H1 (cell line): ENCODE results near the gene PPIH. TPM values are rescaled to one million over a fixed set of nuclear protein-coding genes. Genes with fewer than 3 reads are reported as not detected.

Source experiments
- CTCF ChIA-PET: fragments of 300-600 bp; sonication (Branson Sonifier 250); formaldehyde crosslinking; loops from one replicate; lab custom pipeline; 2021; ENCODE audit not compliant: partially characterized antibody; lab: Charles Lee
- POLR2A ChIA-PET: fragments of 300-600 bp; sonication (Branson Sonifier 250); formaldehyde crosslinking; loops from one replicate; lab custom pipeline; 2021; ENCODE audit warnings: inconsistent platforms; ENCODE audit not compliant: partially characterized antibody; lab: Charles Lee
- DNase-seq, 2 experiments: peaks; one replicate each; pipeline versions ENCODE4 v3.0.0 to v3.0.0-alpha.2; 2010 to 2022; ENCODE audit warnings: low spot score in 2 of 2, low read depth in 1 of 2, mixed read lengths in 1 of 2
- FAIRE-seq: peaks from 2 replicates; lab custom pipeline; 2011; peaks lifted over from hg19 to GRCh38; lab: Jason Lieb, UNC
- H2AFZ ChIP-seq: 2 replicates; pipeline ENCODE4 v1.8.1; 2012; ENCODE audit warnings: low read length, inconsistent platforms
- H2AK5ac ChIP-seq: 2 replicates; pipeline ENCODE4 v1.6.1; 2013; ENCODE audit warnings: low read depth, low read length
- H2BK120ac ChIP-seq: replicated peaks from 2 replicates; pipeline ENCODE3; 2013; ENCODE audit warnings: low read depth, low read length, inconsistent platforms
- H2BK12ac ChIP-seq: 2 replicates; pipeline ENCODE4 v1.6.1; 2013; ENCODE audit warnings: low read depth, low read length
- H2BK15ac ChIP-seq: 2 replicates; pipeline ENCODE4 v1.6.1; 2013; ENCODE audit warnings: low read length
- H2BK20ac ChIP-seq: 2 replicates; pipeline ENCODE4 v1.6.1; 2013; ENCODE audit warnings: low read length
- H2BK5ac ChIP-seq: 2 replicates; pipeline ENCODE4 v1.6.1; 2013; ENCODE audit warnings: low read depth, low read length
- H3K14ac ChIP-seq: 2 replicates; pipeline ENCODE4 v1.6.1; 2013; ENCODE audit warnings: inconsistent platforms; ENCODE audit not compliant: insufficient read length
- H3K18ac ChIP-seq: 2 replicates; pipeline ENCODE4 v1.6.1; 2013; ENCODE audit warnings: low read length; ENCODE audit errors: extremely low read depth
- H3K23ac ChIP-seq: 2 replicates; pipeline ENCODE4 v1.6.1; 2013; ENCODE audit warnings: inconsistent platforms; ENCODE audit not compliant: insufficient read length
- H3K23me2 ChIP-seq: 2 replicates; pipeline ENCODE4 v1.6.1; 2013; ENCODE audit warnings: low read depth, low read length
- H3K27ac ChIP-seq: 2 replicates; pipeline ENCODE4 v1.6.1; 2011; ENCODE audit warnings: low read depth, low read length, inconsistent platforms
- H3K27me3 ChIP-seq, 4 experiments: replicated peaks in 1 of 4; 1 replicate in 1 of 4; 2 replicates in 3 of 4; pipeline versions ENCODE4 v1.6.1 to v1.8.1; 2011 to 2013; ENCODE audit warnings: low read length in 3 of 4, mild to moderate bottlenecking in 3 of 4, inconsistent platforms in 2 of 4, mixed read lengths in 2 of 4, moderate library complexity in 1 of 4; ENCODE audit not compliant: control insufficient read depth in 3 of 4, insufficient read depth in 3 of 4; ENCODE audit errors: extremely low read depth in 1 of 4
- H3K36me3 ChIP-seq, 4 experiments: 2 replicates each; pipeline versions ENCODE4 v1.6.1 to v1.8.1; 2011 to 2013; ENCODE audit warnings: mild to moderate bottlenecking in 4 of 4, low read length in 3 of 4, moderate library complexity in 2 of 4, control low read depth in 1 of 4, inconsistent platforms in 1 of 4; ENCODE audit not compliant: insufficient read depth in 4 of 4, control insufficient read depth in 2 of 4
- H3K4ac ChIP-seq: replicated peaks from 2 replicates; pipeline ENCODE3; 2013; ENCODE audit warnings: low read length, low read depth, mixed read lengths, inconsistent platforms; ENCODE audit not compliant: insufficient read length
- H3K4me1 ChIP-seq, 4 experiments: replicated peaks in 1 of 4; 1 replicate in 1 of 4; 2 replicates in 3 of 4; pipeline versions ENCODE4 v1.6.1 to v1.8.1; 2011 to 2013; ENCODE audit warnings: low read length in 3 of 4, inconsistent platforms in 2 of 4, mixed read lengths in 1 of 4; ENCODE audit not compliant: insufficient read depth in 4 of 4, control insufficient read depth in 3 of 4
- H3K4me2 ChIP-seq, 2 experiments: 2 replicates each; pipeline versions ENCODE4 v1.6.1 to v1.8.1; 2011 to 2013; ENCODE audit warnings: low read depth in 2 of 2, low read length in 2 of 2, control low read depth in 1 of 2, inconsistent platforms in 1 of 2, mild to moderate bottlenecking in 1 of 2; ENCODE audit not compliant: insufficient read depth in 1 of 2
- H3K4me3 ChIP-seq, 4 experiments: fragments of 200-600, 300-600 bp in 1 of 4; sonication (generic), shearing (Covaris generic), sonication (Bioruptor Twin) in 1 of 4; 2 replicates each; pipeline versions ENCODE4 v1.5.1 to v1.8.1; 2011 to 2016; ENCODE audit warnings: low read length in 4 of 4, low read depth in 3 of 4, control low read depth in 2 of 4, inconsistent platforms in 2 of 4, mild to moderate bottlenecking in 2 of 4, mixed read lengths in 1 of 4, moderate library complexity in 1 of 4; ENCODE audit not compliant: insufficient read depth in 2 of 4; ENCODE audit errors: extremely low read depth in 1 of 4
- H3K56ac ChIP-seq: replicated peaks from 2 replicates; pipeline ENCODE3; 2013; ENCODE audit warnings: low read depth, mild to moderate bottlenecking, mixed read lengths, low read length, inconsistent platforms; ENCODE audit not compliant: insufficient read length
- H3K79me1 ChIP-seq: 2 replicates; pipeline ENCODE4 v1.6.1; 2013; ENCODE audit warnings: low read depth, low read length, control low read depth
- H3K79me2 ChIP-seq, 2 experiments: 2 replicates each; pipeline versions ENCODE4 v1.6.1 to v1.8.1; 2012 to 2013; ENCODE audit warnings: low read length in 2 of 2, mild to moderate bottlenecking in 2 of 2, inconsistent platforms in 1 of 2; ENCODE audit not compliant: insufficient read depth in 2 of 2, control insufficient read depth in 1 of 2
- H3K9ac ChIP-seq, 4 experiments: replicated peaks in 1 of 4; 1 replicate in 1 of 4; 2 replicates in 3 of 4; pipeline versions ENCODE4 v1.6.1 to v1.8.1; 2011 to 2013; ENCODE audit warnings: low read depth in 3 of 4, low read length in 3 of 4, control low read depth in 2 of 4, mild to moderate bottlenecking in 2 of 4, moderate library complexity in 2 of 4, inconsistent platforms in 1 of 4; ENCODE audit errors: extremely low read depth in 1 of 4
- H3K9me3 ChIP-seq, 2 experiments: 2 replicates each; pipeline versions ENCODE4 v1.6.1 to v1.8.1; 2012 to 2013; ENCODE audit warnings: mild to moderate bottlenecking in 2 of 2, moderate library complexity in 2 of 2, control low read depth in 1 of 2, inconsistent platforms in 1 of 2, low read depth in 1 of 2, low read length in 1 of 2, mixed read lengths in 1 of 2; ENCODE audit not compliant: insufficient read depth in 2 of 2
- H4K20me1 ChIP-seq, 2 experiments: replicated peaks in 1 of 2; 2 replicates each; pipeline versions ENCODE3 to v1.8.1; 2011 to 2013; ENCODE audit warnings: inconsistent platforms in 2 of 2, low read length in 2 of 2, mild to moderate bottlenecking in 1 of 2; ENCODE audit not compliant: insufficient read depth in 2 of 2, control insufficient read depth in 1 of 2
- H4K5ac ChIP-seq: 2 replicates; pipeline ENCODE4 v1.6.1; 2013; ENCODE audit warnings: low read length, low read depth, mixed read lengths, inconsistent platforms; ENCODE audit not compliant: insufficient read length
- H4K8ac ChIP-seq: 2 replicates; pipeline ENCODE4 v1.8.0; 2013; ENCODE audit warnings: mild to moderate bottlenecking, moderate library complexity, low read length, inconsistent platforms; ENCODE audit not compliant: insufficient read depth; ENCODE audit errors: extremely low read depth
- H4K91ac ChIP-seq: replicated peaks from 2 replicates; pipeline ENCODE3; 2013; ENCODE audit warnings: low read length, mixed read lengths, inconsistent platforms; ENCODE audit not compliant: insufficient read length
- CBX5 ChIP-seq: fragments of 300-800, 300-1000 bp; sonication (generic); IDR thresholded peaks from 2 replicates; pipeline ENCODE4 v1.7.1; 2016; ENCODE audit warnings: antibody characterized with exemption, low read length, low read depth
- HDAC2 ChIP-seq, 2 experiments: fragments of 300-600 bp in 1 of 2; sonication (generic) in 1 of 2; IDR thresholded peaks; 2 replicates each; pipeline ENCODE4 v1.6.1; 2011 to 2012; ENCODE audit warnings: low read depth in 2 of 2, low read length in 2 of 2, mild to moderate bottlenecking in 2 of 2, moderate library complexity in 2 of 2, borderline replicate concordance in 1 of 2, inconsistent platforms in 1 of 2
- NANOG ChIP-seq: IDR thresholded peaks from 2 replicates; pipeline ENCODE4 v1.6.1; 2011; ENCODE audit warnings: low read length, low read depth, mild to moderate bottlenecking, inconsistent platforms; ENCODE audit not compliant: insufficient read depth, poor library complexity, severe bottlenecking
- NRF1 ChIP-seq: IDR thresholded peaks from 2 replicates; pipeline ENCODE4 v1.6.1; 2011; ENCODE audit warnings: mild to moderate bottlenecking, low read depth, low read length, improper control_type of control experiment
- SUZ12 ChIP-seq: fragments of 200-600 bp; sonication (generic); IDR thresholded peaks from 2 replicates; pipeline ENCODE4 v1.6.1; 2012; ENCODE audit warnings: mild to moderate bottlenecking, inconsistent platforms, low read length, moderate library complexity, mixed read lengths
- TAF7 ChIP-seq: optimal IDR thresholded peaks from 2 replicates; pipeline ENCODE3; 2011; ENCODE audit warnings: low read depth, mild to moderate bottlenecking, inconsistent platforms, low read length, moderate library complexity, borderline replicate concordance
- WGBS, 2 experiments: shearing (Covaris generic) in 1 of 2; methylation state at CpG; one replicate each; pipeline versions ENCODE4 v1.1.6 to v1.1.7; 2013 to 2015; ENCODE audit warnings: low lambda C conversion rate in 2 of 2, mixed read lengths in 2 of 2, inconsistent platforms in 1 of 2, low coverage in 1 of 2, missing lambda C conversion rate in 1 of 2; ENCODE audit not compliant: insufficient replicate concordance in 2 of 2, insufficient coverage in 1 of 2, insufficient read length in 1 of 2; ENCODE audit errors: extremely low coverage in 1 of 2, missing lambda C conversion rate in 1 of 2; 5-methylcytosine and 5-hydroxymethylcytosine counted together
- polyA plus RNA-seq, 7 experiments: library from polyadenylated mRNA; depleted of rRNA in 3 of 7; stranded (reverse) in 5 of 7; unstranded in 2 of 7; fragments of >200 nt in 5 of 7; fragments of 200-250 nt in 2 of 7; gene quantifications; 1 replicate in 5 of 7; 2 replicates in 1 of 7; 4 replicates in 1 of 7; pipeline versions ENCODE4 v1.2.1 to v1.2.3, GENCODE V29; 2011 to 2013; ENCODE audit warnings: missing spikeins in 2 of 7, mixed read lengths in 2 of 7
- total RNA-seq: library from RNA; stranded (reverse); fragmentation: NEBNext Ultra II Directional; extraction: Animal tissue kit (Norgen Biotek cat#: 25700); gene quantifications from 2 replicates; pipeline ENCODE4 v1.2.1, GENCODE V29; 2021

Gene PPIH
- total and polyA plus RNA-seq, 2 of the 8 experiments (the other 6 are each of a cell fraction or from before 2014, with no cell fraction given) = 78.1 to 91.5 TPM

- no peak overlapping the region for H2BK20ac ChIP-seq
- peaks cover 81 to 100% of the 10 kb centered on the region in 2 experiments for H3K79me2 ChIP-seq
- H3K23ac ChIP-seq = no peak overlapping the region
- H3K4ac ChIP-seq = no peak overlapping the region
- H3K27ac ChIP-seq = no peak overlapping the region
- no peak for DNase-seq
- peak overlapping the region in 1 of 2 experiments; percentile 33; a peak in 1 of 4 replicates for H3K4me2 ChIP-seq
- H4K20me1 ChIP-seq = peaks cover 45 to 67% of the 10 kb centered on the region in 2 experiments
- H3K9me3 ChIP-seq = no peaks in the 10 kb centered on the region
- peaks cover 0 to 9% (median 5%) of the 10 kb centered on the region in 4 experiments; a peak in 4 of 7 replicates for H3K4me1 ChIP-seq
- ChIA-PET POLR2A (interaction anchor here (0.5 to 4.2 kb wide), 12 partner anchors 9 to 83 kb away, joined by 3 to 94 read pairs (median 3); partner anchors contain the start of genes C1orf50, P3H1 and YBX1), CTCF (interaction anchor here (1.0 to 2.0 kb wide), 7 partner anchors 12 to 353 kb away, joined by 3 to 6 read pairs (median 4); no protein-coding TSS in a partner anchor)
- H2BK120ac ChIP-seq = no peak overlapping the region
- H3K23me2 ChIP-seq = no peaks in the 10 kb centered on the region; the same call in 1 of the 2 replicates
- H3K79me1 ChIP-seq = no peaks in the 10 kb centered on the region; the same call in none of the 2 replicates
- no peak overlapping the region for H2BK15ac ChIP-seq
- no peak overlapping the region for H3K56ac ChIP-seq
- H2AFZ ChIP-seq = no peak overlapping the region
- H3K4me3 ChIP-seq = no peak overlapping the region
- no peak for TF ChIP-seq SUZ12
- TF ChIP-seq CBX5 = no peak
- no peak for TF ChIP-seq HDAC2 (IDR thresholded peaks at IDR 0.05; ENCODE audit: borderline replicate concordance in 1 of 2, low read depth in 2 of 2, low read length in 2 of 2)
- TF ChIP-seq TAF7 = no peak
- no peak for TF ChIP-seq NANOG
- no peak for TF ChIP-seq NRF1
- H3K14ac ChIP-seq = no peak overlapping the region
- no peak for FAIRE-seq
- H2BK12ac ChIP-seq = no peak overlapping the region
- H4K91ac ChIP-seq = no peak overlapping the region
- H3K36me3 ChIP-seq = peaks cover 2 to 50% (median 15%) of the 10 kb centered on the region in 4 experiments; a peak in 5 of 8 replicates
- no peak overlapping the region for H4K5ac ChIP-seq
- H3K27me3 ChIP-seq = no peaks in the 10 kb centered on the region
- no peak overlapping the region for H3K9ac ChIP-seq
- no peak overlapping the region for H4K8ac ChIP-seq
- no peak overlapping the region for H2AK5ac ChIP-seq
- 88% methylated on average over 1 of the region's 1 CpG; no CpG with 5 or more reads in 1 of the 2 experiments for whole genome bisulfite sequencing, 2 experiments
- no peak overlapping the region for H3K18ac ChIP-seq
- H2BK5ac ChIP-seq = no peak overlapping the region
These were observed 32.4 kb downstream of the PPIH start for GRCh38 chr1:42690477-42691156.
